SK-N-SH (cell line): ENCODE results near the gene OR7G1. TPM values are rescaled to one million over a fixed set of nuclear protein-coding genes. Genes with fewer than 3 reads are reported as not detected.

Source experiments
- CTCF ChIA-PET: fragments of 300-600, 350-600 bp; formaldehyde crosslinking; extraction: SDS; loops from one replicate; lab custom pipeline; 2021; lab: Yijun Ruan, JAX
- POLR2A ChIA-PET: fragments of 350-600 bp; sonication (Branson Sonifier 250); formaldehyde crosslinking; extraction: SDS; loops from one replicate; lab custom pipeline; 2020; ENCODE audit warnings: antibody characterized with exemption, inconsistent platforms; lab: Yijun Ruan, JAX
- DNase-seq: peaks from one replicate; pipeline ENCODE4 v3.0.0; 2012
- H2AFZ ChIP-seq: fragments of 200-600 bp; sonication (generic); 2 replicates; pipeline ENCODE4 v1.8.1; 2016; ENCODE audit warnings: antibody characterized with exemption, mild to moderate bottlenecking, low read depth
- H3F3A ChIP-seq: fragments of 200-600 bp; sonication (generic); replicated peaks from 2 replicates; pipeline ENCODE3; 2016; ENCODE audit warnings: antibody characterized with exemption, mild to moderate bottlenecking; ENCODE audit not compliant: insufficient read depth
- H3K27ac ChIP-seq, 2 experiments: fragments of 200-500 bp in 1 of 2; fragments of 200-600 bp in 1 of 2; sonication (Bioruptor generic) in 1 of 2; sonication (generic), shearing (Covaris generic) in 1 of 2; 2 replicates each; pipeline versions ENCODE4 v1.5.1 to v1.6.1; 2014 to 2016; ENCODE audit warnings: low read depth in 2 of 2, inconsistent platforms in 1 of 2, low read length in 1 of 2, mild to moderate bottlenecking in 1 of 2, mixed read lengths in 1 of 2
- H3K27me3 ChIP-seq: fragments of 200-600 bp; sonication (generic), shearing (Covaris generic); 2 replicates; pipeline ENCODE4 v1.6.1; 2016; ENCODE audit warnings: mixed run types; ENCODE audit not compliant: insufficient read depth
- H3K36me3 ChIP-seq, 2 experiments: fragments of 200-500 bp in 1 of 2; fragments of 200-600 bp in 1 of 2; sonication (Bioruptor generic) in 1 of 2; sonication (generic) in 1 of 2; replicated peaks in 1 of 2; 2 replicates each; pipeline versions ENCODE3 to v1.5.1; 2014 to 2016; ENCODE audit warnings: low read length in 1 of 2, mild to moderate bottlenecking in 1 of 2; ENCODE audit not compliant: insufficient read depth in 2 of 2, control insufficient read depth in 1 of 2
- H3K4me1 ChIP-seq, 2 experiments: fragments of 200-500 bp in 1 of 2; fragments of 200-600 bp in 1 of 2; sonication (Bioruptor generic) in 1 of 2; sonication (generic), shearing (Covaris generic) in 1 of 2; 2 replicates each; pipeline versions ENCODE4 v1.5.1 to v1.6.1; 2014 to 2016; ENCODE audit warnings: low read depth in 1 of 2, low read length in 1 of 2, mixed run types in 1 of 2; ENCODE audit not compliant: insufficient read depth in 2 of 2, control insufficient read depth in 1 of 2
- H3K4me2 ChIP-seq: fragments of 200-600 bp; sonication (generic), shearing (Covaris generic); 2 replicates; pipeline ENCODE4 v1.6.1; 2017; ENCODE audit warnings: mixed run types
- H3K4me3 ChIP-seq, 2 experiments: fragments of 200-500 bp in 1 of 2; fragments of 200-600 bp in 1 of 2; sonication (Bioruptor generic) in 1 of 2; sonication (generic), shearing (Covaris generic) in 1 of 2; 2 replicates each; pipeline versions ENCODE4 v1.5.1 to v1.8.1; 2014 to 2016; ENCODE audit warnings: low read depth in 2 of 2, inconsistent platforms in 1 of 2, low read length in 1 of 2, mild to moderate bottlenecking in 1 of 2, mixed read lengths in 1 of 2, moderate library complexity in 1 of 2
- H3K79me2 ChIP-seq: fragments of 200-600 bp; sonication (generic); 2 replicates; pipeline ENCODE4 v1.8.1; 2017; ENCODE audit warnings: mild to moderate bottlenecking; ENCODE audit not compliant: insufficient read depth
- H3K9ac ChIP-seq: fragments of 200-600 bp; sonication (generic); 2 replicates; pipeline ENCODE4 v1.6.1; 2017; ENCODE audit warnings: mixed run types
- H3K9me2 ChIP-seq: fragments of 200-600 bp; sonication (generic); 2 replicates; pipeline ENCODE4 v1.6.1; 2017; ENCODE audit warnings: mixed run types
- H3K9me3 ChIP-seq: fragments of 200-600 bp; sonication (generic); 2 replicates; pipeline ENCODE4 v1.6.1; 2017; ENCODE audit warnings: mixed run types, mild to moderate bottlenecking, moderate library complexity
- H4K20me1 ChIP-seq: fragments of 200-600 bp; sonication (generic); 2 replicates; pipeline ENCODE4 v1.6.1; 2017; ENCODE audit warnings: mild to moderate bottlenecking, mixed run types; ENCODE audit not compliant: insufficient read depth
- CHD2 ChIP-seq: fragments of 150-350 bp; IDR thresholded peaks from 2 replicates; pipeline ENCODE4 v1.6.1; 2018; ENCODE audit warnings: low read length; ENCODE audit not compliant: partially characterized antibody
- EP300 ChIP-seq, 2 experiments: IDR thresholded peaks; 2 replicates each; pipeline versions ENCODE4 v1.4.0 to v1.6.1; 2012; ENCODE audit warnings: borderline replicate concordance in 1 of 2, low read depth in 1 of 2, low read length in 1 of 2
- FOXJ3 ChIP-seq: sonication (generic); formaldehyde crosslinking; IDR thresholded peaks from 2 replicates; pipeline ENCODE4 v1.5.1; 2020; ENCODE audit warnings: mild to moderate bottlenecking, missing genetic modification reagents
- FOXM1 ChIP-seq: IDR thresholded peaks from 2 replicates; pipeline ENCODE4 v1.4.0; 2012; ENCODE audit warnings: low read depth, mild to moderate bottlenecking
- GABPA ChIP-seq: IDR thresholded peaks from 2 replicates; pipeline ENCODE4 v1.4.0; 2012; ENCODE audit warnings: low read depth, mild to moderate bottlenecking
- MAX ChIP-seq: IDR thresholded peaks from 2 replicates; pipeline ENCODE4 v1.4.0; 2012; ENCODE audit warnings: low read depth
- NRF1 ChIP-seq: IDR thresholded peaks from 2 replicates; pipeline ENCODE4 v1.6.1; 2012; ENCODE audit warnings: low read depth, mild to moderate bottlenecking, low read length
- PBX3 ChIP-seq: IDR thresholded peaks from 2 replicates; pipeline ENCODE4; 2012
- POLR2AphosphoS5 ChIP-seq: IDR thresholded peaks from 2 replicates; pipeline ENCODE4 v1.6.1; 2012; ENCODE audit warnings: low read depth, low read length
- REST ChIP-seq: IDR thresholded peaks from 2 replicates; pipeline ENCODE4 v1.6.1; 2012; ENCODE audit warnings: mild to moderate bottlenecking, low read depth, low read length, moderate library complexity
- SIN3A ChIP-seq: IDR thresholded peaks from 2 replicates; pipeline ENCODE4 v1.6.1; 2012; ENCODE audit warnings: low read depth, mild to moderate bottlenecking, low read length, moderate library complexity, borderline replicate concordance
- TAF1 ChIP-seq: IDR thresholded peaks from 2 replicates; pipeline ENCODE4 v1.6.1; 2012; ENCODE audit warnings: low read depth, mild to moderate bottlenecking, low read length, moderate library complexity, borderline replicate concordance
- TCF12 ChIP-seq: IDR thresholded peaks from 2 replicates; pipeline ENCODE4 v1.4.0; 2012
- TEAD4 ChIP-seq: IDR thresholded peaks from 2 replicates; pipeline ENCODE4 v1.4.0; 2012; ENCODE audit warnings: mild to moderate bottlenecking, borderline replicate concordance; ENCODE audit not compliant: insufficient read depth
- USF1 ChIP-seq: IDR thresholded peaks from 2 replicates; pipeline ENCODE4 v1.4.0; 2012; ENCODE audit warnings: low read depth, borderline replicate concordance
- USF2 ChIP-seq: fragments of 150-350 bp; IDR thresholded peaks from 2 replicates; pipeline ENCODE4 v1.6.1; 2017; ENCODE audit warnings: antibody characterized with exemption, low read length, low read depth, borderline replicate concordance
- YY1 ChIP-seq: IDR thresholded peaks from 2 replicates; pipeline ENCODE4 v1.4.0; 2012; ENCODE audit warnings: low read depth, mild to moderate bottlenecking
- ZBTB33 ChIP-seq: IDR thresholded peaks from 2 replicates; pipeline ENCODE4 v1.4.0; 2012; ENCODE audit warnings: low read depth, borderline replicate concordance
- WGBS: methylation state at CpG from one replicate; pipeline ENCODE4 v1.1.6; 2017; ENCODE audit warnings: low lambda C conversion rate; 5-methylcytosine and 5-hydroxymethylcytosine counted together
- polyA plus RNA-seq, 3 experiments: library from polyadenylated mRNA; depleted of rRNA; stranded (reverse); fragments of >200 nt; gene quantifications; 2 replicates each; pipeline ENCODE4 v1.2.3, GENCODE V29; 2012

The OR7G1 gene
- polyA plus RNA-seq, 1 of the 3 experiments (the other 2 are of a cell fraction), result not detected

- TF ChIP-seq MAX (peak; percentile 82), GABPA (no peak), CHD2 (no peak), USF2 (no peak), EP300 (IDR thresholded peaks at IDR 0.05; ENCODE audit: borderline replicate concordance in 1 of 2, low read depth in 1 of 2, low read length in 1 of 2) (peak; percentile 12 to 89; a peak in 2 of 4 replicates), PBX3 (peak; percentile 80), FOXJ3 (CRISPR knock-in tag) (no peak), TAF1 (no peak)
Observed at GRCh38 chr19:9075064-9075949, 40.3 kb downstream of the OR7G1 start (continued).

- ChIA-PET POLR2A (no interaction called here), CTCF (no interaction called here)
- DNase-seq, result no peak
- Histone ChIP-seq H3K4me3 (no peak overlapping the region), H3K27me3 (no peaks in the 10 kb centered on the region; the same call in 1 of the 2 replicates), H3K36me3 (no peaks in the 10 kb centered on the region), H3F3A (peaks cover 10% of the 10 kb centered on the region), H4K20me1 (no peaks in the 10 kb centered on the region), H2AFZ (no peak overlapping the region), H3K4me2 (no peak overlapping the region), H3K9ac (no peak overlapping the region), H3K9me2 (no peaks in the 10 kb centered on the region), H3K79me2 (no peaks in the 10 kb centered on the region), H3K27ac (no peak overlapping the region), H3K9me3 (no peaks in the 10 kb centered on the region), H3K4me1 (peaks cover 0 to 9% of the 10 kb centered on the region in 2 experiments; a peak in 2 of 4 replicates)
- WGBS, result 38% methylated on average over 6 of the region's 6 CpGs
- TF ChIP-seq USF2, result no peak
- no peak for TF ChIP-seq YY1
- TF ChIP-seq REST, result no peak
- TF ChIP-seq TCF12, result no peak
- TF ChIP-seq USF1, result no peak
- TF ChIP-seq TEAD4, result no peak
- TF ChIP-seq ZBTB33, result no peak
- no peak for TF ChIP-seq SIN3A
- TF ChIP-seq TAF1, result no peak
- TF ChIP-seq POLR2AphosphoS5, result no peak
- TF ChIP-seq CHD2, result no peak
- no peak for TF ChIP-seq NRF1
- TF ChIP-seq FOXM1, result no peak
Observed at GRCh38 chr19:9073806-9074205, 41.8 kb downstream of the OR7G1 start.
